Measurements from ENCODE around the gene DENND4B.

DNA sequence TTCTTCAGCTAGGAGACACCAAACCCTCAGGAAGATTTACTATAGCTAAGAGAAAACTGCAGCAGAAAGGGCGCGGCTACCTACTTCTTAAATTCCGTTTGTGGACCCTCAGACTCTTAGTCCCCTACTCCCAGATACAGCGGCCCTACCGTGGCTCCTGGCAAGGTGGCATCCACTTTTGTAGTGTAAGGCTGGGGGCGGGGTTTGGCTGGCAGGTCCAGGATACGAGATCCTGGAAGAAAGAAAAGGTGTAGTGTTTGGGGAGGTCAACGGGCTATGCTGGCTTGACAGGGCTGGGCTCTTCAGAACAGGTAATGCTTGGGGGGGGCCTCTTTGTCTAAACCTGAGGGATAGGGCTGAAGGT, 21.5 kb upstream of the DENND4B start:
- TF ChIP-seq, protein P1, sequence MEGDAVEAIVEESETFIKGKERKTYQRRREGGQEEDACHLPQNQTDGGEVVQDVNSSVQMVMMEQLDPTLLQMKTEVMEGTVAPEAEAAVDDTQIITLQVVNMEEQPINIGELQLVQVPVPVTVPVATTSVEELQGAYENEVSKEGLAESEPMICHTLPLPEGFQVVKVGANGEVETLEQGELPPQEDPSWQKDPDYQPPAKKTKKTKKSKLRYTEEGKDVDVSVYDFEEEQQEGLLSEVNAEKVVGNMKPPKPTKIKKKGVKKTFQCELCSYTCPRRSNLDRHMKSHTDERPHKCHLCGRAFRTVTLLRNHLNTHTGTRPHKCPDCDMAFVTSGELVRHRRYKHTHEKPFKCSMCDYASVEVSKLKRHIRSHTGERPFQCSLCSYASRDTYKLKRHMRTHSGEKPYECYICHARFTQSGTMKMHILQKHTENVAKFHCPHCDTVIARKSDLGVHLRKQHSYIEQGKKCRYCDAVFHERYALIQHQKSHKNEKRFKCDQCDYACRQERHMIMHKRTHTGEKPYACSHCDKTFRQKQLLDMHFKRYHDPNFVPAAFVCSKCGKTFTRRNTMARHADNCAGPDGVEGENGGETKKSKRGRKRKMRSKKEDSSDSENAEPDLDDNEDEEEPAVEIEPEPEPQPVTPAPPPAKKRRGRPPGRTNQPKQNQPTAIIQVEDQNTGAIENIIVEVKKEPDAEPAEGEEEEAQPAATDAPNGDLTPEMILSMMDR (IDR thresholded peaks at IDR 0.05): peak in 1 of 5 experiments; percentile 2
- no peak for TF ChIP-seq EP300 (IDR thresholded peaks at IDR 0.05; ENCODE audit: low read depth)
- TF ChIP-seq POLR2A (IDR thresholded peaks at IDR 0.05): no peak
- no peak for TF ChIP-seq POLR2AphosphoS5 (IDR thresholded peaks at IDR 0.05)
